Bronchial epithelial cell (primary cell): Measurements from ENCODE around the gene SOD1. TPM values are rescaled to one million over a fixed set of nuclear protein-coding genes. Genes with fewer than 3 reads are reported as not detected.

ENCODE experiments used
- DNase-seq: peaks from one replicate; pipeline ENCODE4 v3.0.0-alpha.2; 2010; ENCODE audit warnings: low read depth
- FAIRE-seq: peaks from 2 replicates; lab custom pipeline; 2011; peaks lifted over from hg19 to GRCh38; lab: Jason Lieb, UNC
- H3K27me3 ChIP-seq: 2 replicates; pipeline ENCODE4 v1.5.1; 2011; ENCODE audit warnings: low read length; ENCODE audit not compliant: control insufficient read depth, insufficient read depth
- H3K36me3 ChIP-seq: 2 replicates; pipeline ENCODE4 v1.5.1; 2011; ENCODE audit warnings: low read length; ENCODE audit not compliant: control insufficient read depth, insufficient read depth
- H3K4me3 ChIP-seq: 2 replicates; pipeline ENCODE4 v1.5.1; 2011; ENCODE audit warnings: mild to moderate bottlenecking, low read depth, low read length, control low read depth
- CTCF ChIP-seq: IDR thresholded peaks from 2 replicates; pipeline ENCODE4 v1.5.1; 2011; ENCODE audit warnings: mild to moderate bottlenecking, moderate library complexity, low read length, control low read depth, inconsistent platforms; ENCODE audit not compliant: insufficient read depth, severe bottlenecking
- total RNA-seq: library from RNA; depleted of rRNA; stranded (reverse); fragments of >200 nt; gene quantifications from 2 replicates; pipeline ENCODE4 v1.2.1, GENCODE V29; 2014

Gene SOD1
- total RNA-seq, 1 donor from 2014 or later = 154 TPM

- FAIRE-seq (peak; percentile 18), DNase-seq (no peak)
- no peaks in the 10 kb centered on the region for H3K27me3 ChIP-seq
- no peak for TF ChIP-seq CTCF
- H3K36me3 ChIP-seq = no peaks in the 10 kb centered on the region
- no peak overlapping the region for H3K4me3 ChIP-seq
These were observed 40.6 kb upstream of the SOD1 start for GRCh38 chr21:31618696-31619430.

- no peak for TF ChIP-seq CTCF
- Histone ChIP-seq H3K27me3 (no peaks in the 10 kb centered on the region), H3K36me3 (no peaks in the 10 kb centered on the region), H3K4me3 (no peak overlapping the region)
- FAIRE-seq (no peak), DNase-seq (no peak)
These were observed 37.1 kb upstream of the SOD1 start for GRCh38 chr21:31622397-31622796.

- Histone ChIP-seq H3K27me3 (no peaks in the 10 kb centered on the region), H3K4me3 (no peak overlapping the region), H3K36me3 (no peaks in the 10 kb centered on the region)
- no peak for TF ChIP-seq CTCF
- no peak for DNase-seq
- no peak for FAIRE-seq
These were observed 35.8 kb upstream of the SOD1 start for GRCh38 chr21:31623664-31624063.

GRCh38 chr21:31624181-31624580 lies 35.3 kb upstream of the SOD1 start:
- FAIRE-seq = no peak

GRCh38 chr21:31624961-31625491 lies 34.5 kb upstream of the SOD1 start:
- no peak for FAIRE-seq
- Histone ChIP-seq H3K4me3 (no peak overlapping the region), H3K36me3 (no peaks in the 10 kb centered on the region), H3K27me3 (no peaks in the 10 kb centered on the region)
- DNase-seq = no peak
- TF ChIP-seq CTCF = no peak

More at GRCh38 chr21:31624181-31624580, 35.3 kb upstream of the SOD1 start:
- Histone ChIP-seq H3K36me3 (no peaks in the 10 kb centered on the region), H3K27me3 (no peaks in the 10 kb centered on the region), H3K4me3 (no peak overlapping the region)
- DNase-seq = no peak
- no peak for TF ChIP-seq CTCF
